ENCODE measurements around the gene DHX35.
A peak's percentile ranks its signal among the peaks of the same experiment; 100 is the strongest.
"Not testable (repeated sequence)": the region's sequence is repeated elsewhere in the genome, so short reads cannot be mapped to it uniquely, and the experiment has no call there.

Gene DHX35

DNA sequence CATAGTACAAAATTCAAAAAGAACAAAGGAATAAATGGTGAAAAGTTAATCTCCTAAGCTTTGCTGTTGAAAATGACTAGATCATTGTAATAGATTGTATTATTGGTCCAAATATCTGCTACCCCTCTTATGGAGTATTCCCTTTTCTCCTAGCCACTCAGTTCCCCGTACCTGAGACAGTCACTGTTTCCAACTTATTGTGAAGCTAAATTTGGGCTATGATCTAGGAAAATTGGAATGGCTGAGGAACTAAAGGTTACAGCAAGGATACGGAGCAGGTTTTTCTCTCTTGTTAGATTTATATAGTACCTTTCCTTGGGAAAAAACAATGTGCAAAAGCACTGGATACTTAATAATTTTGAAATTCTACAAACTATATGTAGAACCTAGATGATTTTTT lies 17.3 kb downstream of the DHX35 start:
- DNase-seq (ENCODE audit: low read depth): no peak

DNA sequence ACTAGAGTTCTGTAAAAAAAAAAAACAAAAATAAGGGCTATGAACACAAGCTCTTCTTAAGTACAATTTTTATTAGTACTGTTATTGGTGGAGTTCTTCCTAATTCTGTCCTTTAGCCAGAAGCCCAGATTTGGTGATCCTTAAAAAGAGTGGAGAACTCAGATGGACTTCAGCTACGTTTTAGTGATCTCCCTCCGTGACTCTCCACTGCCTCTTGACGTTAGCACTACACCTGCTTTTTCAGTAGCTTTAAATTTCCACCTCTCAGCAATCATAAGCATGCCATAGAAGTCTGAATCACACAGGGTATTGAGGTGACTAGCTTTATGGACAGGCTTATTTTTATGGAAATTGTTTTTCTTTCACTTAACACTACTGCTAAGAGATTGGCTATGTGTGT lies 17.7 kb downstream of the DHX35 start:
- no peak for DNase-seq (ENCODE audit: low read depth)

DNA sequence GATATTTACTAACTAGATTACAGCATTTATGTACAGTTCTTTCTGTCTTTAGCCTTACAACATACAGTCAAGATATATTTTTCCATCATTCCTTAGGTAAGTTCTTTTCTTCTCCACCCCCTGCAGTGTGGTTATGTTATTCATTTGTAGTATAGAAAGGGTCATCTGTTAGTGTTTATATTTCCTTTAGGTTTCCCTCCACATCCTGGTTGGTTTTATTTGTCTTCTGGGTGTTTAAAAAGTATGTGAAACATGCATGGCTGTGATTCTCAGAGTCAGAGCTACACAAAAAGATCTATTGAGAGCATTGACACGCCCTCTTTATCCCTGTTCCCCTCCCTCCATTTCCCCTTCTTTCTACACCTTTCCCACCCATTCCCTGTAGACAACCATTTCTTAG lies 20.1 kb downstream of the DHX35 start:
- DNase-seq (ENCODE audit: low read depth): peak; percentile 62

DNA sequence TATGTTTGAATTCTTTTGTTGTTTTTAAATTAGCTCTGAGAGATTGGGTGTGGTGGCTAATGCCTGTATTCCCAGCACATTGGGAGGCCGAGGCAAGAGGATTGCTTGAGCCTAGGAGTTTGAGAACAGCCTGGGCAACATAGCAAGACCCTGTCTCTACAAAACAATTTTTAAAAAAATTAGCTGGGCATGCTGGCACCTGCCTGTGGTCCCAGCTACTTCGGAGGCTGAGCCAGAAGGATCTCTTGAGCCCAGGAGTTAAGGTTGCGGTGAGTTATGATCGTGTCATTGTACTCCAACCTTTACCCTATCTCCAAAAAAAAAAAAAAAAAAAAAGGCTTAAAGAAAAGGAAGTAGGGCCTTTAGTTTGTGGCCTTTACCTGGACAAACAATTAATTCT lies 22.9 kb downstream of the DHX35 start:
- DNase-seq (ENCODE audit: low read depth): peak; percentile 10

DNA sequence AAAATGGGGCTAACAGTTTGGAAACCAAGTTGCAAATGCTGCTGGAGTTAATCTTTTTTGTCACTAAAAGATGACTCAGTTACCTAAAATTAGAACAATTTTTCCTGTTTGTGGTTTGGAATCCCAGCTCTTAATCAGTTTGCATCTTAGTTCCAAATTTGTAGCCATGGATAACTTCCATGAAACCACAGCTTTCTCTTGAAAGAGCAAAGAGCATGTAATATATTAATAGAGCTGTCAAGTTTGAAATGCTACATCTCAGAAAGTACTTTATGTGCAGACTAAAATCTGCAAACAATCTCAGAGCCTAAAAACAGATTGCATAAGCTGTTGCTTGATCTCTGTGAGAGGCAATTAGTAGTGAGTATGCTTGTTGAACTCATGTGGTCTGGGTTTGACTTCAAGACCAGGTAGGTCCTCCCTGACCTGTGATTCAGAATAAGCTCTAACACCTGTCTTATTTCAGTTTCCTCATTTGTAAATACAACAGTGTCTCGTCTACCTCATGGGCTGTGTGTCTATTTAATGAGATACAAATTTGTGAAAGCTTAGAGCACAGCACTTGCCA lies 23.5 kb downstream of the DHX35 start:
- peak; percentile 71 for DNase-seq (ENCODE audit: low read depth)

DNA sequence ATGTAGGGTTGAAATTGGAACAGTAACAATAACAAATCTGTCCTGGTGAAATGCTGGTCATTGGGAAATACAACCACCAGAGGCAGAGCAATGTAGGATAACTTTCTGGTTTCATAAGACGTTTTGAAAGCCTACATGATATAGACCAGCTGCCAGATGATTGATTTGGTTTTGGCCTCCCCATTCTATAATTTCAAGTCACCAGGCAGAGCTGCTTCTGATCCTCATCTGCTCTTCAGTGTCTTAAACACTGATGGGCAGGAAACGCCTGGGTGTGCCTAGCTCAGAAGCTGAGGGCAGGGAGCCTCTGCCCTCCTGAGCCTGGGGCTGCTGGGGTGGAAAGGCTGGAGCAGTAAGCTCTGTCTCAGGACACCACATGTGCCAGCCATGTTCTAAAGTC lies 24.5 kb downstream of the DHX35 start:
- DNase-seq (ENCODE audit: low read depth): no peak

- DNase-seq (ENCODE audit: low read depth): no peak
These were observed 25.6 kb downstream of the DHX35 start for GRCh38 chr20:38987777-38988176.

DNA sequence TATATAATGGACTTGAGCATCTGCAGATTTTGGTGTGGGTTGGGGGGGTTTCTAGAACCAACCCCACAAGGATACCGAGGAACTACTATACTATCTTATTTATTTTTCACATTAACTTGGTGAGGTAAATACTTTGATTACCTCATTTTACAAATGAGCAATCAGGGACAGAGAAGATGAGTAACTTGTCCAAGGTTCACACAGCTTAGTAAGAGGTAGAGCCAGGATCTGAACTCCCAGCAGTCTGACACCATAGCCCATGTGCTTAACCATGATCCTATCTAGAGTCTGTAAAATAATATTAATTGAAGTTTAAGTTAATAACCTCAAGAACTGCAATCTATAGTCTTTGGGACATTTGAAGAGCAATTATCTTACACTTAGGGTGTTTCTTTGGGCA lies 28.6 kb downstream of the DHX35 start:
- no peak for DNase-seq (ENCODE audit: low read depth)

- DNase-seq (ENCODE audit: low read depth): no peak
These were observed 29.9 kb downstream of the DHX35 start for GRCh38 chr20:38991814-38992704.

DNA sequence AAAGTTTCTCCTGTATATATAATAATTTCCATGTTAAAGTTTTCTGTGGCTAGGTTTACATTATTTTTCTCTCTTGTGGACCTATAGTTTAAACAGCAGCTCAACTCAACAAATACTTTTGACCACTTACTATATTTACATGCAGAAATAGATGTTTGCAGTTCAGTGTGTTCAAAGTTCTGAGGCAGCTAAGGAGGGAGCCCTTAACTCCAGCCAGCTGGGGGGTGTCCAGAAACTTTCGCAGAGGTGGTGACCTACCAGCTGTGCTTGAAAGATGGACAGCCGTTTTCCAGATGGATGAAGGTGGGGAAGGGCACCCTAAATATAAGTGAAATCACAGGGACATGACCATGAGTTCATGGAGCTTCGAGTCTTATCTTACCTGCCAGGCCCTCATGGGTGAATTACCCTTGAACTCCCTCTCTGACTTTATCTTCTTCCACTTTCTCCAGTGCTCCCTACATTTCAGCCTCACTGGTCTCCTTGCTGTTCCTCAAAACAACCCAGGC lies 33.4 kb downstream of the DHX35 start:
- DNase-seq (ENCODE audit: low read depth): no peak

DNA sequence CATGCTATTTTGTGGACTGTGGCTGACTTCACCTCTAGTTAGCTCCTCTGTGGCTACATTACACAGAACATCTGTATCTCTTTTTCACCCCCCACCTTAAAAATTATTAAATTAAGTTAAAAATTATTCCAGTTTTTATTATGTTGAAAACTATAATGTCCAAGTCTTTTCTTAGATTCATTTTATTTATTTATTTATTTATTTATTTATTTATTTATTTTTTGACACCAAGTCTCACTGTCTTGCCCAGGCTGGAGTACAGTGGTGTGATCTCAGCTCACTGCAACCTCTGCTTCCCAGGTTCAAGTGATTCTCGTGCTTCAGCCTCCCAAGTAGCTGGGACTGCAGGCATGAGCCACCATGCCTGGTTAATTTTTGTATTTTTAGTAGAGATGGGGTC lies 34.7 kb downstream of the DHX35 start:
- not testable (repeated sequence) for DNase-seq (ENCODE audit: low read depth)

- DNase-seq (ENCODE audit: low read depth): no peak
These were observed 35.5 kb downstream of the DHX35 start for GRCh38 chr20:38997622-38998021.

DNA sequence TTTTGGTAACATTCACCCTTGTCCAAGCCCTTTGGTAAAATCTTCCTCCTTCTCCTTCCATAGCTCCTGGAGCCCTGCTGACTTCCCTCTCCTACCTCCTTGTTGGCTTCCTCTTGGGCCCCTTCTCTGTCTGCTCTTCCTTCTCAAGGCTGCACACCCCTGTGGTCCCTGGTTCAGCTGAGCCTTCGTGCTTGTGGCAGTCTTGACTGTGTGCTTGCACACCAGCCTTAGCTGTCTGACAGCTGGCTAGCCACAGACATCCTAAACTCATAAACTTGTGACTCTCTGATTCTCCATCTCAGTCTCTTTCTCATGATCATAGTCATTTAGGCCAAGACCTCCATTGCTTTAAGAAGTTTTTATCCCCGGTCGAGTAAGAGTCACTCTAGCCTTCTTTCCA lies 37.1 kb downstream of the DHX35 start:
- DNase-seq (ENCODE audit: low read depth): no peak

DNA sequence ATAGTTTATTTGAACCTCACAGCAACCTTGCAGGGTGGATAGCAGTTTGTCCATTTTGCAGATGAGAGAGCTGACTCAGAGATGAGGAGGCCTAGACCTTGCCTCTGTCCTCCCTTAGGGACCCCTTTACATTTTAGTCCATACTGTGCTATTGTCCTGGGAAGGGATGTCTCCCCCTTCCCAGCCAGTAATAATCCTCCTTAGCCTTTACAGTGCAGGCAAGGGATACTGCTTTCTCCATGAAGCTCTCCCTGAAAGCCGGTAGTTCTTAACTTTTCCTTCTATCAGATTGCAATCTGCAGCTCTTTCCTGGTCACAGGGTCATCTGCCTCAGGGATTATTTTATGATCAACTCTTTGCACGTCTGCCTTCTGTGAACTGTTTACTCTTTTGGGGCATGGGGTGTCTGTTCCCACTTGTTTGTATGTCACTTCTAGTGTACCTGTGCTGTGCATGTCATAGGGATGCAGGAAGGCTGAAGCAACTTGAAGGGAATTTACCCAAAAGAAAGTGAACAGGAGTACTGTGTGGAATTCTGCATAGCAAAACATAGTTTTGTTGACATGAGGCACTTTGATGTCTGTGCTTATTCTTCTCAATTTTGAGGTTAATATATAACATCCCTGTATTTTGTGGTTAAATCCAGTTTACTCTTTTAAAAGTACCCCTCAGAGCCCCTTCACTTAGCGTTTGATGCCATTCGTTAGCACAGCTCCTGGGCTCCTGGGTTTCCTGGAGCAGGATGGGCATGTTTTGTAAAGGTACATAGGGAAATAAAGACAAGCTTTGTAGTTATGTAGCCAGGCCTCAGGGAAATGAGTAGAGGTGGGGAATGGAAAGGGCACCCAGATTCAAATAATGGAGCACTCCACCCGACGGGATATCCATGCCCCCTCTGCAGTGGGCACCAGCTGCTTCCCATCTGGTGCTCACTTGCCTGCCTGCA lies 38.1 kb downstream of the DHX35 start:
- no peak for DNase-seq (ENCODE audit: low read depth)

GRCh38 chr20:39004508-39004907 lies 42.4 kb downstream of the DHX35 start:
- DNase-seq (ENCODE audit: low read depth): no peak

GRCh38 chr20:39009348-39009747 lies 47.2 kb downstream of the DHX35 start:
- DNase-seq (ENCODE audit: low read depth): no peak

DNA sequence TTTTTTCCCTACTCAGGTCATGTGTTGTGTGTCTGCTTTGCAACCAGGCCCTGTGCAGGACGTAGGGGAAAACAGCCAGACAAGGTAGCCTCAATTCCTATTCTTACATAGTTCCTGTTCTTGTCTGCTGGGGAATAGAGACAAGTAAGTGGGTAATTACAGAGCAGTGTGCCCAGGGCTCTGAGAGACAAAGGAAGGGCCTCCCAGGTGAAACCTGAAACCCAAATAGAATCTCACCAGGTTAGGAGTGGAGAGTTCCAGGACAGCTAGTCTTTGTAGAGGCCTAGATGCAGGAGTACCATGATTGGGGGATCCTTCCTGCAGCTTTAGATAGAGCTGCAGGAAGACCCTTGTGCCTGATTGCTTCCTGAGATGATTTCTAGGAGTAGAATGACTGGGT lies 48.4 kb downstream of the DHX35 start:
- no peak for DNase-seq (ENCODE audit: low read depth)

- no peak for DNase-seq (ENCODE audit: low read depth)
These were observed 51.5 kb downstream of the DHX35 start for GRCh38 chr20:39013662-39014109.

DNA sequence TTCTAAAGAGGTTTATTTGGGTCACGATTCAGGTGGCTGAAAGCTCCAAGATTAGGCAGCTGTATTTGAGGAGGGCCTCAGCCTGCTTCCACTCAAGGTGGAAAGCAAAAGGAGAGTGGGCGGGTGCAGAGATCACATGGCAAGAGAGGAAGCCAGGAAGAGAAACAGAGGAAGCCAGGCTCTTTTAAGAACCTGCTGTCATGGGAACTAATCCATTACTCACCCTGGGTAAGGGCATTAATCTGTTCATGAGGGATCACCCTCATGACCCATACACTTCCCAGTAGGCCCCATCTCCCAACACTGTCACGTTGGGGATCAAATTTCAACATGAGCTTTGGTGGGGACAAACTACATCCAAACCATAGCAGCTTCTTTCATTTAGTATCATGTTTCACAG lies 53.9 kb downstream of the DHX35 start:
- DNase-seq (ENCODE audit: low read depth): no peak

GRCh38 chr20:39016506-39016905 lies 54.4 kb downstream of the DHX35 start:
- DNase-seq (ENCODE audit: low read depth): no peak

DNA sequence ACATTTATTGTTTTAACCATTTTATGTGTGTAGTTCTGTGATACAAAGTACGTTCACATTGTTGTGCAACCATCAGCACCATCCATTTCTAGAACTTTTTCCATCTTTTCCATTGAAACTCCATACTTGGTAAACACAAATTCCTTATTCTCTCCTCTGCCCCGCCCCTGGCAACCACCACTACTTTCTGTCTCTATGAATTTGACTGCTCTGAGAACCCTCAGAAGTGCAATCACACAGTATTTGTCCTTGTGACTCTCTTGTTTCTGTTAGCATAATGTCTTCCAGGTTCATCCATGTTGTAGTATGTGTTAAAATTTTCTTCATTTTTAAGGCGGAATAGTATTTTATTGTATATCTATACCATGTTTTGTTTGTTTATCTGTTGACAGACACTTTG lies 56.9 kb downstream of the DHX35 start:
- DNase-seq (ENCODE audit: low read depth): no peak

DNA sequence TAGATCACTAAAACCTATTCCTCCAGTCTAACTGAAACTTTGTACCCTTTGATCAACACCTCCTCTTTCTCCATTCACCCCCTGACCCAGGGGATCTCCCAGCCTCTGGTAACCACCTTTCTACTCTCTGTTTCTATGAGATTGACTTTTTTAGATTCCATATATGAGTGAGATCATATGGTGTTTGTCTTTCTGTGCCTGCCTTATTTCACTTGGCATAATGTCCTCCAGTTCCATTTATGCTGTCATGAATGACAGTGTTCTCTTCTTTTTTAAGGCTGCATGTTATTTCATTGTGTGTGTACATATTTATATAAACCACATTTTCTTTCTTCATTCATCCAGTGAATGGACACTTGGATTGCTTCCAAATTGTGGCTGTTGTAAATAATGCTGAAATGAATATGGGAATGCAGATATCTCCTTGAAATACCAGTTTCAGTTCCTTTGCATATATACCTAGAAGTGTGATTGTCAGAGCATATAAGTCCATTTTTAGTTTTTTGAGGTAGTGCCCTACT lies 57.7 kb downstream of the DHX35 start:
- DNase-seq (ENCODE audit: low read depth): no peak
